Activated CD4-positive, alpha-beta T cell treated with anti-CD3 and anti-CD28 coated beads for 24 hours (primary cell): ENCODE data around the gene RNF150.

Experiments used
- DNase-seq, 2 donors: peaks; one replicate each; pipeline ENCODE4 v3.0.0-alpha.2; 2020; ENCODE audit warnings: low read depth in 2 of 2

The RNF150 gene

DNA sequence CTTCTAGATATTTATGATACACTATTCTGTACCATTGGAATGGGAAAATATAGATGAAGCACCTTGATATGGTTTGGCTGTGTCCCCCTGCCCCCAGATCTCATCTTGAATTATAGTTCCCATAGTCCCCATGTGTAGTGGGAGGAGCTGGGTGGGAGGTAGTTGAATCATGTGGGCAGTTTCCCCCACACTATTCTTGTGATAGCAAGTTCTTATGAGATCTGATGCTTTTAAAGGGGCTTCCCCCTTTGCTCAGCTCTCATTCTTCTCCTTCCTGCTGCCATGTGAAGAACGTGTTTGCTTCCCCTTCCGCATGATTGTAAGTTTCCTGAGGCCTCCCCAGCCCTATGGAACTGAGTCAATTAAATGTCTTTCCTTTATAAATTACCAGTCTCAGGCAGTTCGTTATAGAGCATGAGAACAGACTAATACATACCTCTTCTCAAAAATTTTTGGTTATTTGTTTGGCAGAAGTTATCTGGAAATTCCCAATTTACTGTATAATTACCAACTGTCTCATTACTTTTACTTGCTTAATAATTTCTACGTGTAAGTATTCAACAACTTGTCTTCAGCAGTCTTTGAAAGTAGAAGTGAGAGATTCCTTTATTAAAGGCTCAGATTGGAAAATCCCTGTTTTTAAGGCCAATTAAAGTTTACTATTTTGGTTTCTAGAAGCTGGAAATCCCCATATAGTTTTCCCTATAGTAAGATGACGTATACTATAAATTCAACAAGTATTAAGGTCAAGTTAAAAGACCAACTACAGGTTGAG, 152.7 kb downstream of the RNF150 start:
- no peak for DNase-seq

DNA sequence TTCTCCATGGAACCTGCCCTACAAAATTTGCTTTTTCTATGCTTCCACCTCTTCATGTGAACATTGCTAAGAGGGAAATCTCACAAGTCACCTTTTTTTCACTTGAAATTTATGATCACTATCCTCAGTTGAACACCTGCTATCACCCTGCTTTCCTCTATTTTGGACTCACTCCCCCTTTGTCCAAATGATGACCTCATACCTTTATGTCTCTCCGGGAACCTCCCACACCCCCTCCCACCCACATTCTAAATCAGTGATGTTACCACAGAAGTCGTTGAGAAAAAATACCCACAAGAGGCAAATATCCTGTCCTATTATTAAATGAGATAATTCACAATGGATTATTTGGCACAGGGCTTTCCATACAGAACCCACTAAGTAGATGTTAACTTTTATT, 156.5 kb downstream of the RNF150 start:
- DNase-seq: no peak

DNA sequence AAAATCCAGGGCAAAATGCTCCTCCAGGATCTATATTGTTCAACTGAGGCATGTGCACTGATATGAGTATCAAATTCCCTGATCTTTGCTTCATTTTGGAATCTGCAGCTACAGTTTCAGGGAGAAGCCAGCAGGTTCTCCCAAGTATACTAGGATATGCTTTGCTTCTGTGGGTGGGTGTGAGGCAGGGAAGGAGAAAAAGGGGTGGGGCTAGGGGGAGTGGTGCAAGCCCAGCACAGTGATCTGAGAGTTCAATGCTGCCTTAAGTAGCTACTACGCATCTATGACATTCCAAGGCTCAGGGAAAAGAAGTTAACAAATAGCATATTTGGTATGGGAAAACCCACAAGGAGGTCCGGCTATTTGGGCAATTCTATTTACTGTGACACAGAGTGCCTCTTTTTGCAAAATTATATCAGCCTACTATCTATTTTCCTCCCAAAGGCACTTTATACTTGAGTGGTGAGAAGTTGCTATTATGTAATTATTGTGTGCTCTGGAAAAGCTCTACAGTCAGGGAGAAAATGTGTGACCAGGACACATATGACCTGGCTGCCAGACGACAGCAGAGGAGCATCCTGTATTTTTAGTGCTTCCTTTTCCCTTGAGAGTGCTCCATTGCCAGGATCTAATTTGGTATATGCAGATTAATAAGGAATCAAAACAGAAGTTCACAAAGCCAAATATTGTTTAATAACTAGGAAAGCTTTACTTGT, 162.0 kb downstream of the RNF150 start:
- no peak for DNase-seq

DNA sequence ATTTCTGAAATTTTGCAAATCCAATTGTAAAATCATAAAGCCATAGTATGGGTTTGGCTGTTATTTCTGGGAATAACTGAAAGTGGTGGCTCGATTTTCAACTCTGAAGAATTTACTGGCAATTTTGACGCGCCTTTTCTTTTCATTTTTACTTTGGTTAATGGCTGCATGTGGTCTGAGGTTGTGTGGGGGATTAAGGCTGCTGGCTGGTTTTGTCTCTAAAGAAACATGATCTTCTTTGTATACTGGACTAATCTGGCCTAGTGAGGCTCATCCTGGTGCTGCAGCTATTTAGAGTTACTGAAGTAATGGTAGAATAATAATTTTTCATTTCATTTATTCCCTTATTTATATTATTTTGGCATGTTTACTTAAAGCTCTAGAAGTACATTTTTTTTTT, 164.0 kb downstream of the RNF150 start:
- no peak for DNase-seq

DNA sequence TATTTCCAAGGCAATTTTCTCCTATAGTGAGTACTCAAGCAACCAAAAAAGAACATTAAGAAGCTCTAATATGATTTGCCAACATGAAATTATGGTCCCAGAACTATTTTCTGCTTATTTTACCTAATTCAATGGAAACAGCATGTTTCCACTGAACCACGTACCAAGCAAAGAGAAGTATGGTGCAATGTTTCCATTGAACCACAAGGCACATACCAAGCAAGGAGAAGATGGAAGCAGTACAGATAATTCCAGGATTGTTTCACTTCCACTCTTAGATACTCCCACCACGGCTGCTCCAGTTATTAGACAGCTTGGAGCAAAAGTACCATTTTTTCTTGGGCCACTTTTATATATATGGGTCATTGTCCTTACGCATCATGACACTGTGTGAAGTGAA, 164.9 kb downstream of the RNF150 start:
- DNase-seq: no peak

DNA sequence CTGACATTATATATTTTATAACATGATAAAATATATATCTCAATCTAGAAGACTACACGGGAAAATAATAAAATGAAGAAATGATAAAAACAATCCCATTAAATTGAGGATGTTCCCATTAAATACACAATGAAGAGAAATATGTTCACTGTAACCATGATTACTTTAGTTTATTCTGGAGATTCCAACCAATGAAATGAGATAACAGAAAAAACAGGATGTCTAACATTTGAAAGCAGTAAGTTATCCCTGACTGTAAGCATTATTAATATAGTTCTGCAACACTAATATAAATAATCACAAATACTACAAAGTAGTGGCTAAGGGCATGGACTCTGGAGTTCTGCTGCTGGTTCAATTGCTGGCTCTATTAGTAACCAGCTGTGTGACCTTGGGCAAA, 169.4 kb downstream of the RNF150 start:
- DNase-seq: no peak

DNA sequence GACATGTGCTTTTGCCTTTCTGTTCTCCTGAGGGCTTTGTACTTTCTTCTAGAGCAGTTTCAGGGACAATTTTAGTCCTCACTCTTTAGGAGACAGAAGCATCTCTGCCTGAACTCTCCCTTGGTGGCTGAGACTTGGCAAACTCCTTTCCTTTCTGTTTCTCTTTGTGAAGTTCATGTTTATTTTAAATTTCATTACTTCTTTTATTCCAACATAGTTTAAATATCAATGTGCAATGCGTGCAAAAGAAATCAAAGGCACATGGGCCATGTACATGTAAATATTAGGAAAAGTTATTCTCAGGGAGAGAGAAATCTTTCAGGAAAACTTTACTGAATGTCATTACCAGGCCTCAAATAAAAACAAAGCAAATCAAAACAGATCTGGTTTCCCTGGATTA, 177.6 kb downstream of the RNF150 start:
- no peak for DNase-seq

DNA sequence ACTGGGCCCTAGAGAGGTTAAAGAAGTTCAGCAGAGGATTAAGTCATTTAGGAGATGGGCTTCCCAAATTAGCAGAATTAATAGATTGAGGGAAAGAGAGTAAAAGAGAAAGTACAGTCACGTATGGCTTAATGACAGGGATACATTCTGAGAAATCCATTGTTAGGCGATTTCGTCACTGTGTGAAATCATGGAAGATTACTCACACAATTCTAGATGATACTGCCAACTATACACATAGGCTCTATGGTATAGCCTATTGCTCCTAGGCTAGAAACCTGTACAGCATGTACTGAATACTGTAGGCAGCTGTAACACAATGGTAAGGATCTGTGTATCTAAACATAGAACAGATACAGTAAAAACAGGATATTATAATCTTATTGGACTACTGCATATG, 180.6 kb downstream of the RNF150 start:
- DNase-seq: no peak

DNA sequence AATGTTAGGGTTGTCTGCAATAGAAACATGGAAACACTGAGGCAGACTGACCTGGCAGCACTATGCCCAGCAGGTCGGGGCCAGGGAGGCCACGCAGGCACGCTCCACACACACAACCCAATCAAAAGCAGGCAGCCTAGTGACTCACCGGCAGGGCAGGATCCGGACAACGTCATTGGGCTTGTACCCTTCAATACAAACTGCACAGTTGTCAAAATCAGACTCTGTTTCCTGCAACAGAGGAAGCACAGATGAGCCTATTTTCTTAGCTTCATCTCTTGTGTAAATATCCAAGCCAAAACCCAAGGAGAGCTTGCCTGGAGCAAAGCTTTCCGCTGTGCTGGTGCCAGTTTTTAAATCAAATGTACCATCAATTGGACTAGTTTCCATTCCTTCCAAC, 185.8 kb downstream of the RNF150 start:
- DNase-seq: no peak

DNA sequence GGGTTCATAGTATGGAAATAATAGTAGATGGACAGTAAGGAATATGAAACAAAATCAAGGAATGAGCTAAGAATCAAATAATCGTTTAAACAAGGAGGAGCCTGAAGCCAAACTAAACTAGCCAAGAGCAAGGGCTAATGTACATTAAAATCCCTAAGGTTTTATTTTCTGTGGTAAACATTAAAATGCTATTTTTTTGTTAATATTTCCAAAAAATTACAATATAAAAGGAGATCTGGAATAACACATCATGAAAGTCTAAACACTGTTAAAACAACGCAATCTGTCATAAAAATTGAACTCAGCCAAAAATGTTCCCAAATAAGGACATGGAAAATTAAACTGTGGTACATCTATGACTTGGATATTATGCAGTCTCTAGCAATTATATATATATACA, 188.2 kb downstream of the RNF150 start:
- DNase-seq: no peak

DNA sequence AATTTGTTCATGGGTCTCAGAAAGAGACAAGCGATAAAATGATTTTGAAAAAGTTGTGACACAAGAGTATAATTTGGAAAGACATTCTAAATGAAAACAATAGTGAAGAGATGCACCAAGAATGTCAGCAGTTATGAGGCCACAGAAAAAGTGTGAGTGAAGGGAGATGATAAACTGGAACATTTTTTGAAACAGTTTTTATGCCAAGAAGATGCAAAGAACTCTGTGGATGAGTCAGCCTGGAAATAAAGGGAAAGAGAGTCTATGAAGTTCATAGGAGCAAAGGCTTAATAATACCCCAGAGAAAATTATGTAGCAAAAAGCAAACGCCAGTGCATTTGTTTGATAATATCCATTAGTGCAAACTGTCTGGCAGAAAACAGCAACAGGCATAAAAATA, 188.7 kb downstream of the RNF150 start:
- no peak for DNase-seq

DNA sequence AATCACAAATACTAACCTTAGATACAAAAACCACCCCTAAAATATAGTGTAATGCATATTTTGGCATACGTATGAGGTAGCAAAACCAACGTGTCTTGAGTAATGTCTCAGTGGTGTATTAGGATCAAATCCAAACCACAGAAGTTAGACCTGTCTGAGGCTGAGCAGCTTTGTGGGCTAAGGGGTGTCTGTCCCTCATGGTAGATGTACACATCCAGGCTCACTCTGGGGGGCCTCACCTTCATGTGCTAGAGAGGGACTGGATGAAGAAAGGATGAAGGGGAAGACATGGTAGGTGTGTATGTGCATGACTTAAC, 189.1 kb downstream of the RNF150 start:
- no peak for DNase-seq

DNA sequence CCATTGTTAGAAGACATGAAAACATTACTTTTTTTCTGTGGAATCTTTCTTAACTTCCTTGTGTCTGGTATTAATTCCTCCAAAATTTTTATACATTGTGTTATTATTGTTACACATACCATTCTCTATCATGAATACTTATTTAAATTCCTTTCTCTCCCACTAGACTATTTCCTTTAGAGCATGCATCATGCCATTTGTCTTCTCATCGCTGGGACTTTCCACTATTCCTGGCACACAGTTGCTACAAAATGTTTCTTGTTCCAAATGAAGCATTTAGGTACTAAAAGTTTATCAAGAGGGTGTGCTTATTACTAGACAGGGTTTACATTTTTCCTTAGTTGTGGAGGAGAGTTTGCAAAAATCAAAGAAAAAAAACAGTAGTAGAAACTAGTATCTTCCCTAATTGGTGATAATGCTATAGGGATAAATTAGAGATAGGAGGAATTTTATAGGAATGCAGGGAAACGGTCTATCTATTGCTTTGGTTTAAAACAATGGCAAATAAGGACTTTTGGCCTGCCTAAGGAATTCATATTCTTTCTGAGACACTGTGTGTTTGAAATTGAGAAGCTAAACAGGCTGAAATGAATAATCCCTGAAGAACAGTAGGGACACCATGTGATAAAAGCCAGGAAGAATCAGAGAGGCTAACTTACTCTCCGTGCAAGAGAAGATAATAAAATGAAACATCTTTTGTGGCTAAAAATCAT, 189.6 kb downstream of the RNF150 start:
- DNase-seq: no peak

DNA sequence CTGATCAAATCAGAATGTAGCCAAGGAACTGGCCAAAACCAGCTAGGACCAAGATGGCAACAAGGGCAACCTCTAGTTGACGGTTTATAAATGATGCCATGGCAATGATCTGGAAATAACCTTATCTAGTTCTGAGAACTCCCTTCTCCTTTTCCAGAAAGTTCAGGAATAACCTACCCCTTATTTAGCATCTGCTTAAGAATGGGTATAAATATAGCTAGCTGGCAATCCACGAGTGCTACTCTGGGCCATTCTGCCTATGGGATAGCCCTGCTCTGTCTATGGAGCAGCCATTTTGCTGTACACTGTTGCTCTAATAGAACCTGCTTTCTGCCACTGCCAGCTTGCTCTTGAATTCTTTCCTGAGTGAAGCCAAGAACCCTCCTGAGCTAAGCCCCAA, 192.7 kb downstream of the RNF150 start:
- no peak for DNase-seq

DNA sequence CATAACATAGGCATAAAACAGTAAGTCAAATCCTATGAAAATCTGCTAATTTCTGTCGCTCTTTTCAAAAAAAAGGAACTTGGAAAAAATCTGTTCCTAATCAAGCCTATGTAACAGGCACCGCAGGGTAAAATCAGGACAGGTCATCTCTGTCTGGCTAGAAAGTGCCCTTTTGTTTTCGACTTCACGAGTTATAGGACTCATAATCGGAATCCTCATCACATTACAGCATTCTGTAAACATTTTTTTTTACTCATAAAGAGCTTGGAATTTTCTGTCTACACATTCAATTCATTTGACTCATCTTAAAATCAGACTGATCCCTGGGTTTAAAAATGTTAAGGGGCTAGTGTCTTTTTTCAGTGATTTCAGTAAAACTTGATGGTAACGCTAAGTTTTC, 195.4 kb downstream of the RNF150 start:
- no peak for DNase-seq

DNA sequence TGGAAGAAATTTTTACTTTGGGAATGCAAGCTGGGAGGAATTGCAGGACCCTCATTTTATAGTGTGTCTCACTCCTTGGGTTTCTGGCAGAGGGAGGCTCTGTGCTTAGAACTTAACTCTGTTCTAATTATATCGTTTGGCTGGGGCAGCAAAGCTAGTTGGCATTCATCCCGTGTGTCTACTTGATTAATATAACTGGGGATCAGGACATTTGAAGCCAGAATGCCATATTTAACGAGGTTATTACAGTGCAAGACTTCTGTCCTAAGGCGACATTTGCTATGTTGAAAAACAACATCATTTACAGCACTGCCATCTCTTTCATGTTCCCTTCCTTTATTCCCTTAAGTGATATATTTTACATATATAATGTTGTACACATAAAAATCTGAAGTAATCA, 198.0 kb downstream of the RNF150 start:
- no peak for DNase-seq

DNA sequence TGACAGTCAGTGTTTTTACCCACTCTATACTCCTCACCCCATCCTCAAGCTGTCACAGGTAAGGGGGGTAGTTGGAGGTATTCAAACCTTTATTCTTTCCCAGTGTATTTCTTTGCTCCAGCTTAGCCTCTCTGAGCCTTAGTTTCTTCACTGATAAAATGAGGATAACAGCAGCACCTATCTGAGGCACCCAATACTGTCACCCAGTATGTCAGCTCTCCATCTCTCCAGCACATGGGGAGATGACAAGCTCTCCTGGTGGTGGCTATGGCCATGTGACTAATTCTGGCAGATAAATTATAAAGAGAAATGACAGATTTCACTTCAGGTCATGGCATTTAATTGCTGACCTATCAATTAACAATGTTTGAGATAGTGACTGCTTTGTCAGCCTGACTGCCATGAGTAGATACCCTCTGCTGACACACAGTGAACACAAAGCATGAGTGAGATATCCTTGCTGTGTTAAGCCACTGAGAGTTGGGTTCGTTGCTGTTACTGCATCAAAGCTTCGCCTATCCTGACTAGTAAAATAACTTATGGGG, 200.7 kb downstream of the RNF150 start:
- DNase-seq: no peak

DNA sequence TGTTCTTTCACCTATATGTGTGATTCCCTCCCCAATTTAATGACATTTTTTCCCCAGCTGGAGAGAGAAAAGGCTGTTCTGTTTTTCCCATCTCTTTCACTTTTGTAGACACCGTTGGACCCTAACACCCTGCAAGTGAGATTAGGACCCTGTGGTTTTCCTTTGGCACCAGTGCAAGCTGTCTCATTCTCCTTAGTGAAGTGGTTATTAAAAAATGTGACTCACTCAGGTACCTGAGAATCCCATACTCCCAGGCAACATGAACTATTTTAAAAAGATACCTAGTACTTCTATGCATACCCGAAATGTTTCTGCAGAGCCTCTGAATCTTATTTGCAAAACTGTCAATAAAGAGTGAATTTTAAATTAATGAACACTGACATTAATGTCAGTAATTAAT, 201.4 kb downstream of the RNF150 start:
- no peak for DNase-seq

DNA sequence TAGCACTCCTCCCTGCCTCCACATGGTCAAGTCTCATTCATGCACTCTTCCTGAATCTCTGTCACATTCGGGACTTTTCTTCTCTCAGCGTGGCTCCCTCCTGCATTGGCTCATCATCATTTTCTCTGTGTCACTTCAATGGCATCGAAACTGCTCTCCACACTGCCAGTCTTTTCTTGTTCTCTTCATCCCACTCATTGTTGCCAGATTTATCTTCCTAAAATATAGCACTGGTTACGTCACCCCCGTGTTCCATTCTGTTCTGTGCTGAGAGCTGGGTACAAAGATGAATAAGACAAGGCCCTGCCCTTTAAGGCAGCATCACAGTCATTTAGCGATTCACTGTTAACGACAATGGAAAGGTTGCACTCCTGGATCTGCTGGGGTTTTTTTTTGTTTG, 202.7 kb downstream of the RNF150 start:
- no peak for DNase-seq

DNA sequence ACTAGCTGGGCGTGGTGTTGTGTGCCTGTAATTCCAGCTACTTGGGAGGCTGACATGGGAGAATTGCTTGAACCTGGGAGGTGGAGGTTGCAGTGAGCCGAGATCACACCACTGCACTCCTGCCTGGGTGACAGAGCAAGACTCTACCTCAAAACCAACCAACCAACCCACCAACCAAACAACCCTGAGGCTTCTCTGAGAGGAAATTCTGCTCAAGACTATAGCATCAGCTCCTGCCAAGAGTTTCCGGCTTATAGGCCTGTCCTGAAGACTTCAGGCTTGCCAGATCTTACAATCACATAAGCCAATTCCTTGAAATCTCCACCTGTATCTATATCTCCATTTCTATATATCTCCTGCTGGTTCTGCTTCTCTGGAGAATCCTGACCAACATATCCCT, 203.3 kb downstream of the RNF150 start:
- DNase-seq: no peak

DNA sequence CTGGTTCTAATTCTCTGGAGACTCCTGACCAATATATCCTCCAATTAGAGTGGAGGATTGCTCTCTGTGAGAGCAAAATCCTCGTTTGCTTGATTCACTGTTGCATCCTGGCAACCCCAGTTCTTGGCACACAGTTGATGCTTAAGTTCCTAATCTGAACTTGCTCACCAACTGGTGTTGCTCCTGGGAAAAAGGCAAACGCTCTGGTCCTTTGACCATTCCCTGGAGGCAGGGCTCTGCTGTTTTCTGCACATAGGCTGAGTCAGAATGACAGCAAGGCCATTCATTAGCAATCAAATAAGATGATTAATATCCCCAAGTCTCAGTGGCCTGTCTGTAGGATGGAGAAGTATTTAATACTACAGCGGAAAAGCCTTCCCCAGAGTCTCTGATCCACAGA, 204.4 kb downstream of the RNF150 start:
- no peak for DNase-seq

DNA sequence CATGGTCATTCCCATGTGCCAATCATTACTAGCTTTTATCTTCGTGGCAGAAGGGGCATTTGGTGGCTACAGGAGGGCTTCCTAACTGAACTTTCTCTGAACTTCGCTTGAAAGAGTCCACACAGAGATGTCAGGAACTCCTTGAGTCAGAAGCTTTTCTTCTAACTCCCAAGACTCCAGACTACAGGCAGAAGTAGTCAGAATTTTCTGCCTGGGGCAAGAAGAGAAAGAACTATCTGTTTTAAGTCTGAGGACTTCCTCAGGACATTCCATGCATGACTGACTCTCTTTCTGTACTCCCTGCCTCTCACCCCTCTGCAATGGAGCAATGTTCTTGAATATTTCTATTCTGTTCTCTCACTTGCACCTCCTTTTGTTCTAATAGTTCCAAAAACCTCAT, 206.6 kb downstream of the RNF150 start:
- DNase-seq: no peak

DNA sequence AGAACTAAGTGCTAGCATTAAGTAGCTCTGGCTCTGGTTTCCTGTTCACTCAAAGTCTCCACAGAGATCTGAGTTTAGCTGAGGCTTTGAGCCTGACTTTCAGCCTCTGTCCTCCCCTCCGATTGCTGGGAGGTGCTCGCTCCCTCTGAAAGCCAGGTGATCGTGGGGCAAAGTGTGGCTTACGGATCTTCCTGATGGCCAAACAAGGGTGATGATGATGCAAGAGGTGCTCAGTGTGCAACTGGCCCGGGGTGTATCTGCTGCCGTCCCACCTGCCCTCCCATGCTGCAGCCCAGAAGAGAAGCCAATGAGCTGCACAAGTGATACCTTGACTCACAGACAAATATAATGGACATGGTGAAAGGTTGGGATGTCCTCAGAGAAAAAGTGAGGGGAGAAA, 207.9 kb downstream of the RNF150 start:
- DNase-seq: no peak
